ENCODE results near the gene ZDHHC11B. TPM values are rescaled to one million over a fixed set of nuclear protein-coding genes. Genes with fewer than 3 reads are reported as not detected.

The ZDHHC11B gene
- total RNA-seq, 1 donor from 2014 or later = 0.09 TPM

- Mint-ChIP-seq H3K9me3 (no peaks in the 10 kb centered on the region), H3K4me3 (no peak overlapping the region), H3K27ac (no peak overlapping the region), H3K27me3 (peaks cover 10% of the 10 kb centered on the region), H3K4me1 (no peaks in the 10 kb centered on the region), H3K36me3 (ENCODE audit: low read depth) (no peaks in the 10 kb centered on the region)
- ChIA-PET POLR2A (no interaction called here), CTCF (no interaction called here)
- TF ChIP-seq CTCF (IDR thresholded peaks at IDR 0.05) = no peak
- intact Hi-C loops (cut with micrococcal nuclease) = loop anchor here (5.0 kb wide), 1 partner anchor 88 kb away; no protein-coding TSS in a partner anchor
- ATAC-seq (ENCODE audit: low read depth) (no peak), DNase-seq (peak; percentile 5)
These were observed 25.3 kb downstream of the ZDHHC11B start for GRCh38 chr5:759111-759751.

- intact Hi-C loops (cut with micrococcal nuclease) = loop anchor here (5.0 kb wide), 1 partner anchor 89 kb away; no protein-coding TSS in a partner anchor
- no peak for TF ChIP-seq CTCF (IDR thresholded peaks at IDR 0.05)
- no peaks in the 10 kb centered on the region for H3K36me3 Mint-ChIP-seq (ENCODE audit: low read depth)
- DNase-seq = no peak
- H3K4me1 Mint-ChIP-seq = no peaks in the 10 kb centered on the region
- no peak for ATAC-seq (ENCODE audit: low read depth)
- H3K4me3 Mint-ChIP-seq = no peak overlapping the region
- no peak overlapping the region for H3K27ac Mint-ChIP-seq
- POLR2A ChIA-PET = no interaction called here
- H3K9me3 Mint-ChIP-seq = no peaks in the 10 kb centered on the region
- CTCF ChIA-PET = no interaction called here
- peaks cover 10% of the 10 kb centered on the region for H3K27me3 Mint-ChIP-seq
These were observed 25.9 kb downstream of the ZDHHC11B start for GRCh38 chr5:758698-759053.

DNA sequence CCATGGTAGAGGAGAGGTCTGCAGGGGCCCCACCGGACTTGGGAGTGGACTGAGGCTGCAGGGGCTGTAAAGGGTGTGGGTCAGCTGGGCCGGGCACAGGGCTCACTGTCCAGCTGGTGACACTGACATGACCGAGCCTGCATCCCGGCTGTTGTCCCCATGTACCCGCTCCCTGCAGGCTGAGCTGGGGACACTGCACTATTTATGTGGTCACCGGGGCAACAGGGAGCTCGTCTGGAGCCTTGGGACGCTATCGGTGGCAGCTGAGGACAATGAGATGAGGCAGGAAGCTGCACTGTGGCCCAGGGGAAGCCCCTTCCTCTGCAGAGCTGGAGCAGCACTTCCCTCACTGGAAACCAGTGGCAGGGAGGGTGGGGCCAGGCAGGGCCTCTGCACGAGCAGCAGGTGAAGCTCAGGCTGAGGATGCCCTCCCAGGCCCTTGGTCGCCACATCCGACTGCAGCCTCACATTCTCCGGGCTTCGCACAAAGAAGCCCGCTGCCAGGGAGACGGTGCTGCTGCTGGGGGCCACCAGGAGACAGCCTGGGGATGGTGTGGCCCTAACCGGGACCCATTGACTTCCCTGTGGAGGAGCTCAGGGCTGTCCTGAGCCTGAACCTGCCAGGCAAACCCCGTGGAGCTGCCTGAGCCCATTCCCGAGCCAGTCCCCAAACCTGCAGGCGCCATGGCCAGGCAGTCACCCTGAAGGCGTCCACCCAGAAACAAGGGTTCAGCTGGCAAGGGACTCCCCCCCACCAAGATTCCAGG lies 26.4 kb downstream of the ZDHHC11B start:
- intact Hi-C loops (cut with micrococcal nuclease) = loop anchor here (5.0 kb wide), 1 partner anchor 89 kb away; no protein-coding TSS in a partner anchor

DNA sequence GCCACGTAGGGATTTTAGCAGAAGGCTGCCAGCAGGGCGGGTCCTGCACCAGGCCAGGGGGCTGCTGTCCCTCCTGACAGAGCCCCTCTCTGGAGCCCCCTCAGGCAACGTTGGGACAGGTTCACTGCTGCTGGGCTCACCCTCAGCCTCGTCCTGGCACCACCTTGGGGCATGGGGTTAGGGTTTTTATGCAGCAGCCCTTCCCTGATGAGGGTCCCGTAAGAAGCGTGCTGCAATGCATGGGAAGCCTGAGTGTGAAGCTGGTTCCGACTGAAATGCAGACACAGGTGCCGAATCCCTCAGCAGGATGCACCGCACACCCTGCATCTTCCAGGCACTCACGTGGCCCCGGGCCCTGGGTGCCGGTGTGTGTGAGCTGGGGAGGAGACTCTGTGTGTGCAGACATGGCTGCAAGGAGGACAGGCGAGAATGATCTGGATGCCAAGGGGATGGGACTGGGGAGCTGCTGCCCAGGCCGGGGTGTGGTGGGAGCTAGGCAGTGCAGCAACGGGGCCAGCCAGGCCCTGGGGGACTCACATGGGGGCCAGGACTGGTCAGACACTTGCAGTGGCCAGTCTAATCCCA lies 27.1 kb downstream of the ZDHHC11B start:
- Mint-ChIP-seq H3K4me1 (no peaks in the 10 kb centered on the region), H3K27me3 (peaks cover 10% of the 10 kb centered on the region), H3K4me3 (no peak overlapping the region), H3K36me3 (ENCODE audit: low read depth) (no peaks in the 10 kb centered on the region), H3K27ac (no peak overlapping the region), H3K9me3 (no peaks in the 10 kb centered on the region)
- POLR2A ChIA-PET = no interaction called here
- intact Hi-C loops (cut with micrococcal nuclease) = loop anchor here (5.0 kb wide), 1 partner anchor 90 kb away; no protein-coding TSS in a partner anchor
- DNase-seq (peak; percentile 10), ATAC-seq (ENCODE audit: low read depth) (no peak)
- no peak for TF ChIP-seq CTCF (IDR thresholded peaks at IDR 0.05)
- CTCF ChIA-PET = no interaction called here

More for the DNA sequence above, 26.4 kb downstream of the ZDHHC11B start:
- no peak for TF ChIP-seq CTCF (IDR thresholded peaks at IDR 0.05)
- H3K27me3 Mint-ChIP-seq = peaks cover 10% of the 10 kb centered on the region
- POLR2A ChIA-PET = no interaction called here
- no peak overlapping the region for H3K4me3 Mint-ChIP-seq
- no peaks in the 10 kb centered on the region for H3K9me3 Mint-ChIP-seq
- DNase-seq (peak; percentile 4), ATAC-seq (ENCODE audit: low read depth) (no peak)
- H3K36me3 Mint-ChIP-seq (ENCODE audit: low read depth) = no peaks in the 10 kb centered on the region
- CTCF ChIA-PET = no interaction called here
- H3K4me1 Mint-ChIP-seq = no peaks in the 10 kb centered on the region
- H3K27ac Mint-ChIP-seq = no peak overlapping the region

GRCh38 chr5:756865-757345 lies 27.6 kb downstream of the ZDHHC11B start:
- ChIA-PET POLR2A (no interaction called here), CTCF (no interaction called here)
- no peaks in the 10 kb centered on the region for H3K36me3 Mint-ChIP-seq (ENCODE audit: low read depth)

More at GRCh38 chr5:756865-757345, 27.6 kb downstream of the ZDHHC11B start:
- no peak for TF ChIP-seq CTCF (IDR thresholded peaks at IDR 0.05)
- H3K27ac Mint-ChIP-seq = no peak overlapping the region
- no peak for DNase-seq
- no peak for ATAC-seq (ENCODE audit: low read depth)
- H3K9me3 Mint-ChIP-seq = no peaks in the 10 kb centered on the region
- no peak overlapping the region for H3K4me3 Mint-ChIP-seq
- peaks cover 10% of the 10 kb centered on the region for H3K27me3 Mint-ChIP-seq
- intact Hi-C loops (cut with micrococcal nuclease) = loop anchor here (5.0 kb wide), 1 partner anchor 90 kb away; no protein-coding TSS in a partner anchor
- H3K4me1 Mint-ChIP-seq = no peaks in the 10 kb centered on the region
